Natural killer cell (primary cell): ENCODE data around the gene ARPIN. TPM values are rescaled to one million over a fixed set of nuclear protein-coding genes. Genes with fewer than 3 reads are reported as not detected.
A peak's percentile ranks its signal among the peaks of the same experiment; 100 is the strongest.
"Not testable (repeated sequence)": the region's sequence is repeated elsewhere in the genome, so short reads cannot be mapped to it uniquely, and the experiment has no call there.

Experiments
- ATAC-seq, 3 donors: fragments of 150-1000 bp in 2 of 3; fragments of 200-7000 bp in 1 of 3; cut with Tn5 transposase; 1 replicate in 1 of 3; 2 replicates in 2 of 3; pipeline ENCODE4 v1.10.0; 2021; ENCODE audit warnings: mild to moderate bottlenecking in 2 of 3, moderate library complexity in 2 of 3
- DNase-seq, 2 donors: peaks; one replicate each; pipeline versions ENCODE4 v3.0.0 to v3.0.0-alpha.2; 2013 to 2021; ENCODE audit warnings: mixed read lengths in 1 of 2
- H3K27ac ChIP-seq: one replicate; pipeline ENCODE4 v1.5.1; 2013; ENCODE audit warnings: mild to moderate bottlenecking, low read length
- H3K27me3 ChIP-seq: one replicate; pipeline ENCODE4 v1.6.1; 2013; ENCODE audit warnings: low read length; ENCODE audit not compliant: control insufficient read depth, insufficient read depth
- H3K36me3 ChIP-seq: one replicate; pipeline ENCODE4 v1.6.1; 2013; ENCODE audit warnings: low read length; ENCODE audit not compliant: control insufficient read depth, insufficient read depth
- H3K4me1 ChIP-seq: one replicate; pipeline ENCODE4 v1.6.1; 2013; ENCODE audit warnings: low read length; ENCODE audit not compliant: control insufficient read depth, insufficient read depth
- H3K4me3 ChIP-seq: one replicate; pipeline ENCODE4 v1.5.1; 2013; ENCODE audit warnings: low read length
- H3K9me3 ChIP-seq: one replicate; pipeline ENCODE4 v1.6.1; 2013; ENCODE audit warnings: low read length; ENCODE audit not compliant: control insufficient read depth, insufficient read depth
- H3K27ac Mint-ChIP-seq, 2 donors: one replicate each; pipeline ENCODE4 v1.8.0; 2022; ENCODE audit warnings: mild to moderate bottlenecking in 2 of 2, mixed read lengths in 2 of 2, moderate library complexity in 1 of 2
- H3K27me3 Mint-ChIP-seq, 2 donors: one replicate each; pipeline ENCODE4 v1.8.0; 2022; ENCODE audit warnings: low read depth in 2 of 2, mixed read lengths in 2 of 2
- H3K36me3 Mint-ChIP-seq: one replicate; pipeline ENCODE4 v1.8.0; 2022; ENCODE audit warnings: mixed read lengths
- H3K4me1 Mint-ChIP-seq, 2 donors: one replicate each; pipeline ENCODE4 v1.8.0; 2022; ENCODE audit warnings: mixed read lengths in 2 of 2
- H3K4me3 Mint-ChIP-seq: one replicate; pipeline ENCODE4 v1.8.0; 2022; ENCODE audit warnings: mild to moderate bottlenecking, moderate library complexity, mixed read lengths
- H3K9me3 Mint-ChIP-seq, 2 donors: one replicate each; pipeline ENCODE4 v1.8.0; 2022; ENCODE audit warnings: mixed read lengths in 2 of 2
- CTCF ChIP-seq: fragments of 200-600 bp; IDR thresholded peaks from one replicate; pipeline ENCODE4 v1.8.0; 2022; ENCODE audit warnings: antibody characterized with exemption
- WGBS: methylation state at CpG from one replicate; pipeline ENCODE4 v1.1.7; 2013; ENCODE audit warnings: missing lambda C conversion rate; ENCODE audit not compliant: insufficient coverage; 5-methylcytosine and 5-hydroxymethylcytosine counted together
- intact Hi-C: fragments of 100-400 bp; cut with micrococcal nuclease; formaldehyde crosslinking; loops from one replicate; pipeline ENCODE4 v1.14.2; 2022
- total RNA-seq, 4 donors: library from RNA; stranded (reverse); fragments of 120-200 nt in 1 of 4; gene quantifications; one replicate each; pipeline versions ENCODE4 v1.2.3 to v1.2.4, GENCODE V29; 2013 to 2022

ARPIN gene
- total RNA-seq, 3 donors from 2014 or later (not counting 1 experiment from before 2014, with no cell fraction given), result 0.23 to 5.5 (median 0.38) TPM

- no peak for TF ChIP-seq CTCF
- Mint-ChIP-seq H3K27ac (peak overlapping the region in 1 of 2 donors; percentile 20), H3K27me3 (no peaks in the 10 kb centered on the region), H3K4me1 (peaks cover 18% of the 10 kb centered on the region in 2 donors), H3K36me3 (peaks cover 6% of the 10 kb centered on the region), H3K9me3 (no peaks in the 10 kb centered on the region), H3K4me3 (no peak overlapping the region)
- 94% methylated on average over 3 of the region's 4 CpGs for WGBS
- Histone ChIP-seq H3K27me3 (no peaks in the 10 kb centered on the region), H3K36me3 (peaks cover 39% of the 10 kb centered on the region), H3K27ac (no peak overlapping the region), H3K4me1 (peaks cover 7% of the 10 kb centered on the region), H3K4me3 (no peak overlapping the region), H3K9me3 (no peaks in the 10 kb centered on the region)
- ATAC-seq (no peak), DNase-seq (no peak)
- intact Hi-C loops, result no loop called here
Measured at GRCh38 chr15:89888214-89888804, 24.4 kb downstream of the ARPIN start.

- H3K36me3 ChIP-seq, result peaks cover 46% of the 10 kb centered on the region
- H3K27me3 ChIP-seq, result no peaks in the 10 kb centered on the region
- Mint-ChIP-seq H3K27me3 (no peaks in the 10 kb centered on the region), H3K4me1 (peaks cover under 1% of the 10 kb centered on the region in 2 donors), H3K9me3 (no peaks in the 10 kb centered on the region), H3K27ac (no peak overlapping the region), H3K36me3 (peaks cover 10% of the 10 kb centered on the region), H3K4me3 (no peak overlapping the region)
- no peak overlapping the region for H3K27ac ChIP-seq
- WGBS, result 97% methylated on average over 2 of the region's 2 CpGs
- TF ChIP-seq CTCF, result no peak
- no peaks in the 10 kb centered on the region for H3K4me1 ChIP-seq
- DNase-seq, result no peak
- no peaks in the 10 kb centered on the region for H3K9me3 ChIP-seq
- no peak for ATAC-seq
- H3K4me3 ChIP-seq, result no peak overlapping the region
- intact Hi-C loops, result no loop called here
Measured at GRCh38 chr15:89885611-89886010, 27.1 kb downstream of the ARPIN start.

GRCh38 chr15:89885179-89885578 lies 27.6 kb downstream of the ARPIN start:
- WGBS, result 100% methylated on average over 2 of the region's 3 CpGs
- H3K27me3 Mint-ChIP-seq, H3K9me3 ChIP-seq, intact Hi-C loops, H3K9me3 Mint-ChIP-seq, H3K4me3 ChIP-seq, H3K27me3 ChIP-seq, H3K27ac ChIP-seq, H3K36me3 Mint-ChIP-seq, H3K4me1 Mint-ChIP-seq, H3K4me3 Mint-ChIP-seq, H3K27ac Mint-ChIP-seq, H3K4me1 ChIP-seq, ATAC-seq, DNase-seq: not testable (repeated sequence)
- peaks cover 46% of the 10 kb centered on the region for H3K36me3 ChIP-seq

GRCh38 chr15:89883518-89883917 lies 29.2 kb downstream of the ARPIN start:
- ATAC-seq (no peak), DNase-seq (no peak)
- H3K27ac Mint-ChIP-seq, result peak overlapping the region in 1 of 2 donors; percentile 10
- TF ChIP-seq CTCF, result no peak
- Histone ChIP-seq H3K4me1 (no peaks in the 10 kb centered on the region), H3K27ac (no peak overlapping the region), H3K9me3 (no peaks in the 10 kb centered on the region), H3K4me3 (no peak overlapping the region), H3K36me3 (peaks cover 44% of the 10 kb centered on the region), H3K27me3 (no peaks in the 10 kb centered on the region)
- H3K4me3 Mint-ChIP-seq, result no peak overlapping the region
- no peaks in the 10 kb centered on the region for H3K4me1 Mint-ChIP-seq
- H3K9me3 Mint-ChIP-seq, result no peaks in the 10 kb centered on the region
- WGBS, result 100% methylated on average over 1 of the region's 1 CpG
- H3K27me3 Mint-ChIP-seq, result no peaks in the 10 kb centered on the region
- H3K36me3 Mint-ChIP-seq, result peaks cover 10% of the 10 kb centered on the region
- intact Hi-C loops, result no loop called here
